ENCODE results near the gene FMNL1.

FMNL1 gene

DNA sequence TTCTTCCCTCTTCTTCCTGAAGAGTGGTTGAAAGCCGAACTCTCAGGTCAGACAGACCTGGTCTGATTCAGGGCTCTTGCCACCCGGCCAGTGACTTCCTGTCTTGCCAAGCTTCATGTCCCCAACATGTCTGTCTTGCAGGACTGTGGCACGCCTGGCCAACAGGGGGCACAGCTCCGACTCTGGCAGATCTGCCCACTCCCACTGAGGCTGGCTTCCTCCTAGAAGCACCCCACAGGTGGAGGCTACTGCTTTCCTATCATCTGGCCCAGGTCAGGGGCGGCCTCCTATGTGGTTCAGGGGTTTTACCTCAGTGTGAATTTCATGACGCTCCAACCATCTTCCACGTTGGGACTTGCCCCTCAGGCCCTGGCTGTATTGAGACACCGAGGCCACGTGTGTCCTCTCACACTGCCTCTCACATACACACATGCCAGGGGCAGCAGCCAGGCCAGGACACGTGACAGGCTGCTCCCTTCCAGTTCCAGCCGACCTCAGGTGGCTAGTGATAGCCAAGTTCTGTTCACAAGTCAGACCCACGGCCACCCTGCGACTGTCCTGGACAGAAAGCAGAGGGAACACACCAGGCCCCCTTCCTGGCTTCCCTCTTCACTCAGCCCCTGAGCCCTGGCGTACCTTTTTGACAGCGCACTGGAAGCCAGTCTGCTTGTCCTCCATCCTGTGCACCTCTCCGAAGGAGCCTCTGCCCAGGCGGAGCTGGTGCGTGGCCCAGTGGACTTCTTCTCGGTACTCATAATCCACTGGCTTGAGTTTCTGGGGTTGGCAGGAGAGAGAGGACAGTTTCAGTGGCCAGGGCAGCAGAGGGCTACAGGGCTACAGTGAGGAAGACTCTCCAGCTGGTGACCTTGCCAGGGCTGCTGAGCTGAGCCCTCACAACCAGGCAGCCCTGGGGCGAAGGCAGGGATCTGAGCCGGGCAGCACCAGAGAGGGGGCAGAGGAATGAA, 62.8 kb downstream of the FMNL1 start:
- DNase-seq = no peak

DNA sequence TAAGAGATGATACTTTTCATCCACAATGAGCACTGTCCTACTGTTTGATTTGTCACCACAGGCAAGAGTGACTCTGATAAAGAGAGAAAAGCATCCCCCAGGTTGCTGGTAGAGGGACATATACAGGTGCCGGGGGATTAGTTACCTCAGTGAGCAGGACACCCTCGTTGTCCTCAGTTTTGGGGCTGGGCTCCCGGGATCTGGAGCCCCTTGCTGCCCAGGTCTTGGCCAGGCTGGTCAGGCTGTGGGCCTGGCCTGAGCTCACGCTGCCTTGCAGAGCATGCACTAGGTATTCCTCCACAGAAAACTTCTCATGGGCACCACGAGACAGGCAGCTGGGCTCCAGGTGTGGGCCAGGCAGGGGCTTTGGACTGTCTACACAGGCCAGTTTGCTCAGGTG, 64.6 kb downstream of the FMNL1 start:
- DNase-seq = no peak

DNA sequence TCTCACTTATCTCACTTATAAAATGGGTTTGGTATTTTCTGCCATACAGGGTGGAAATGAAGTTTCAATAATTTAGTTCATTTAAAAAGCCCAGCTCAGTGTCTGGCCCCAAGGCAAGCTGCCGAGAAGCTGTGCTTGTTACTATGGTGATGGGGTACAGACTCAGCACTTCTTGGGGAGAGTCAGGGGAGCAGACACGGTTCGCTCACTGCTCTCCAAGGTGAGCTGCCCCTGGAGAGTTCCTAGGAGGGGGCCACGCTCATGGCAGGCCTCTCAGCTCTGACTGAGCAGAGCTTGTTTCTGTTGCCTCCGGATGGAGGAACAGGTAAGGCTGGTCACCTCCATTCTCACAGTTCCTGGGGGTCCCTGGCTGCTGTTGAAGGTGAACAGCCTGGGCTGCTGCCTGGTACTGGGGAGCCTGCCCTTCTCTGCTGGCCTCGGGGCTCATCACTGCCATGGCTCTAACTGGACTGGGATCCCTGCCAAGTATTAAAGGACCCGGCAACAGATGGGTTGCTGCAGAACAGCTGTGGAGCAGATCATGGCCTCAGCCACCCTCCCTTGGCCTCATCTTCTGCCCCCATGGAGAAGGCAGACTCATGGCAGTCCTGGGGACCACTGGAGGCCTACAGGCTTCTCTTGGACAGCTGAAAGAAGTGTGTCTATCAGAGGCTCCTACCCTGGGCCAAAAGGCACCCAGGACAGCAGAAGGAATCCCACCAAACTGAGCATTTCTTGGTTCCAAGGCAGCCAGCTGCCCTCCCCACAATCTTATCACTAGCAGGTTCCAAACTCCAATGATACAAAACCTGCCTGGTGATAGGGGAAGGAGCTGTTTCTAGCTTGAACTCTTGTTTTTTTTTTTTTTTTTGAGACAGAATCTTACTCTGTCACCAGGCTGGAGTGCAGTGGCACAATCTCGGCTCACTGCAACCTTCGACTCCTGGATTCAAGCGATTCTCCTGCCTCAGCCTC, 66.1 kb downstream of the FMNL1 start:
- peak; percentile 31 for DNase-seq

DNA sequence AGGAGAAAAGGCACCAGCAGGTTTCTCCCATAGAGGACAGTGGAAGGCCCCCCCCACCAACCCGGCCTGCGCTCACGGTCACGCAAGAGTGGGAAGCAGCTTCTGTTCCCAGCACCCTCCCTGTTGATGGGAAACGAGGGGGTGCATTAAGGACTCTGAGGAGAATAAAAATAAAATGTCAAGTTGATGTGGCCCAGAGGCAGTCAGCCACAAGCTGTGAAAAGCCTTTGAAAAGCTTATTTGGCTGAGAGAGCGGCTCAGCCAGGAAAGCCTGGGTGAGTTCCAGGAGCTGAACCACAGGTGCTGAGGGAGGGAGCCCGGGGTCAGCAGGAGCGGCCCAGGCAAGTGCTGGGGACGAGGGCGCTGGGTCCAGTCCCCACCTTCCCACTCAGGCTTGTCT, 67.1 kb downstream of the FMNL1 start:
- DNase-seq = peak; percentile 56

DNA sequence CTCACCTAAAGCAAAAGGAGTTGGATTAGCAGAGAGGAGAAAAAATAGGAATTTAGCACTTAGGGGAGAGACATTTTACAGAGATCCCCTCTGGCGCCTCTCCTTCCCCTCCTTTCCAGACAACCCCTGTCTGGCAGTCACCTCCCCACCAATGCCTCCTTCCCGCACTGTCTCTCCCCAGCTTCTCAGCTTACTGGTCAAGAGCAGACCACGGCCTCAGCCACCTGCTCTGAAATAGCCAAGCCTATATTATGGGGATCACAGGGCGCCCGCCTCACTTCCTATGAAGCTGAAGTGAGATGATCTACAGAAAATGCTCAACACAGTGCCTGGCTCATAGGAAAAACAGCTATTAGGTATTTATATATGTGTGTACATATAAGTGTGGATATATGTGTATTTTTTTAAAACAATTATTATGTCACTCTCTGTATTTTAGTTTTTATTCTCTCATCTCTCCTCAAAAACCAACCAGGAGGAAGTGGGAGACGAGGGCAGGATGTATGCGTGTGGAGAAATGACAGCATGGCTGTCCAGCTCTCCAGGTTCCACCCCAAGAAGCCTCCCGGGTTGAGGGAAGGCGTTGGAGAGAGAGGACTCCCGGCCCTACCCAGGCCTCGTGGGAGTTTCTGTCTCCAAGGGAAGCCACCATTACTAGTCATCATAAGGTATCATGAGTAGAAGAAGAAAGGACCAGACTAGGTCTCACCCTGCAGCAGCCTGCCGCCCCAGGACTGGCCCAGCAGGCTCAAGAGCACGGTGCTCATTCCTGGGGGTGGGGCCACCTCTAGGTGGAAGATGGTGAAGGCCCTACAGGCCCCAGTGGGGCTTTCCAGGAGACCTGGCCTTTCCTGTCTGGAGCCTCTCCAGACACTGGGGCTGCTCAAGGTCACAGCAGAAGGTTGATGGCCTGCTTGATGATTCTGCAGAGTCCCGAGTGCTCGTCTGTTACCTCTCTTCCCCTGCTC, 67.9 kb downstream of the FMNL1 start:
- DNase-seq = no peak

DNA sequence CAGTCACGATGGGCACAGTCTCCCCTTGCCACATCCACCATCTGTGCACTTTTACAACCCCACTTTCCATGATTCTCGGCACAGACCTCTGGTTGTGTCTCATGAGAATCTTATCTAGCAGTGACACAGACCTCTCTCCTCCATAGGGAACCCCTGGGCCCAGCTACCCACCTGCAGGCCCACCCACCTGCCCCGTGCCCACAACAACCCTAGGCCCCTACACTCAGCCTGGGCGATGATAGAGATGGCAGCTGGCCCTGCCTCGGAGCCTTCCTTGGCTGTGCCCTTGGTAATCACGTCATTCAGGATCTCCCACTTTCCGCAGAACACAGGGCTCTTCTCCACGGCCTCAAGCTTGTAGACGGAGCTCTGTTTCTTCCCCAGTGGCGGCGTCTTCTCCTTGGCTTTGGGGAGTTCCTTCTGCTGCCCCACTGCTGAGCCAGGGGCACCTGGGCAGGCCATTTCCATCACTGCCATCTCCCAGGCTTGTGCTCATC, 68.6 kb downstream of the FMNL1 start:
- no peak for DNase-seq

DNA sequence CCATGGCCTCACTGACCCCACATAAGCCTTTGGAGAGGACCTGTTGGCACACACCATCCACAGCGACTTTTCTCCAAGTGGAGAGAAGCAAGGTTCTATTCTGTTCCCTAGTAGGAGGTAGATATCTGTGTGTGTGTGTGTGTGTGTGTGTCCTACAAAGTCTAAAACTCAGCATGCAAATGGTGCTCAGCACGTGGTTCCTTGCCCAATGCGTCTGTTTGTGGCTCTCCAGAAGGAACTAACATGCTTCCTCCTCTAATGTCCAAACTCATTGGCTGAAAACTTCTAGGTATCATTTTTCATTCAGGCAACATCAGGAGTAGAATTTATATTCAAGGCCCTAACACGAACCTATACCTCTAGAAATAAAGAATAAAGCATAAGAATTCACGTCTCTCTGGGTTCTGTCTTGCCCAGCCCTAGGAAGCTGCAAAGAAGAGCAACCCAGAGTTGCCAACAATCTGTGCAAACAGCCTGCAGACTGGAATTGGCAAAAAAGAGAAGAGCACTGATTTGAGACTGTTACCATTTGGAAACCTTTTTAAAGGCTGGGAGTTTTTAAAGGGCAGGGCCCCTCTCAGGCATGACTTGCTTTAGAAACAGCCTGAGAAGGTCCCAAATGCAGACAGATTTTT, 69.6 kb downstream of the FMNL1 start:
- no peak for DNase-seq

DNA sequence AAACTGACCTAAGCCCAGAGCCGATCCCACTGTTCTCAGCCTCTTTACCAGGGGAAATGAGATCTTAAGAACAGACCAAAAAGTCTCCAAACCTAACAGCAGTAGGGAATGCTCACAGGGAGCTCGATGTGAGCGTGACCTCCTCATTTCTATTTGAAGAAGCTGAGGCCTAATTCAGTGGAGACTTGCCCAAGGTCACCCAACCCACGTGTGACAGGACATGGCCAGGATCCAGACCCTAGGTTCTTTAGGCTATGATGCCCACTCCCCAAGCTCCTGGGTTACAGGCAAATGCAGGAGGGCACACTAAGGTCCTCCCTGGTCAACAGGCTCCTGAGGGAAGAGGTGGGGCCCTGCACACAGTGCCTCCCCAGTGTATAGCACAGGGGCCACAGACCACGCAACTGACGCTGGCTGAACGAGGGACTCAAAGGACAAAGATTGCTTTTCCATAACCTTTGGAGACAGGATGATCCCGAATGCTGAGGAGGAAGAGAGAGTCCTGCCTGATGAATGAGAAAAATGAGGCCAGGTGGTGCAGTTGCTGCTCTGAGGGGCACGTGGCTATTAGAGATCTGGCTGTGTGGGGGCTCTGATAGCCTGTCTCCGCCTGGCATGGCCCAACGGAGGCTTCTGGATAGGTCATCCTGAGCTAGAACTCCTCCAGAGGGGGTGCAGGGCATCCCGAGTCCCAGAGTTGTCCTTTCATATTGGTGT, 71.2 kb downstream of the FMNL1 start:
- no peak for DNase-seq

DNA sequence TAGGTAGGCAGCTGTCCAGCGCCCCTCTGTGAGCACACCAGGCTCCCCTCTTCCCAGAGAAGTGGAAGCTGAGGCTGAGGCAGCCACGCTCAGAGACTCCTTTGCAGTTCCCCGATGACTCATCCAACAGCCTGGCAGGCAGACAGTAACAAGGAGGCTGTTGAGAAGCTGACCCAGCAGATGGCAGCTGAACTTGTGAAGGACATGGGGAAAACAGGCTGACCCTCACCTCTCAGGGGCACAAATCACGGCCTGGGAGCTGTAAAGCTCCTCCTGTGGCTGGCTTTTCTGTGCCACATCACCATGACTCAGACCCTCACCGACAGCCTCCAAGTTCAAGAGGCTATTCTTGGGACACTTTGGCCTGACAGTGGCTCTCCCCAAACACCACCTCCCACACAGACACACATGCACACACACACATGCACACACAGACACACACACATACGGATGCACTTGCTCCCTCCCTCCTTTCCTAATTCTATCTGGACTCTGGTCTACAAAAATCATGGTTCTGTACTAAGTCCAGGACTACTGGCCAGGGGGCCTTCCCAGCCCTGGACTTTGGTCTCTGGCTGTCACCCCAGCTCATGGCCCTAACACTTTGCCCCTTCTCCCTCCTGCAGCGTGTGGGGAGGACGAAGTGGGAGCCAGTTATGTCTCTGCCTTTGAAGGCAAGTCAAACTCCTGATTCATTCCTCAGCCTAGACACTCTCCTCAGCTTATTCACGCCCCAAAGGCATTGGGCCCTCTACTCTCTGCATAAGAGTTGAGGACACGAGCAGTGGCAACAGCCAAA, 71.9 kb downstream of the FMNL1 start:
- DNase-seq = no peak

DNA sequence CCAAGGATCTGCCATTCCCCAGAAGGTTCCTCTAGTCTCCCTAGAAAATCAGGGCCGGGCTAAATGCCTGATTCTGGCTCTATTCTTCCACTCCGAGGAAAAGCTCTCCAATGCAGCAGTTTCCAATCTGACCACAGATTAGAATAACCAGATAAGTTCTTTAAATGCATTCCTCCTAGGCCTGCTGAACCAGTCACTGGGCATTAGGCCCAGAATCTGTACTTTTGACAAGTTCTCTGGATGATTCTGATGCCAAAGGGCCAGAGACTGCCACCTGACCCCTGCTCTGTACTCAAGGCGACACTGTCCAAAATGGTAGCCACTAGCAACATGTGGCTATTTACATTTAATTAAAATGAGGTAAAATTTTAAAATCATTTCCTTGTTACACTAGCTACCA, 72.8 kb downstream of the FMNL1 start:
- no peak for DNase-seq

DNA sequence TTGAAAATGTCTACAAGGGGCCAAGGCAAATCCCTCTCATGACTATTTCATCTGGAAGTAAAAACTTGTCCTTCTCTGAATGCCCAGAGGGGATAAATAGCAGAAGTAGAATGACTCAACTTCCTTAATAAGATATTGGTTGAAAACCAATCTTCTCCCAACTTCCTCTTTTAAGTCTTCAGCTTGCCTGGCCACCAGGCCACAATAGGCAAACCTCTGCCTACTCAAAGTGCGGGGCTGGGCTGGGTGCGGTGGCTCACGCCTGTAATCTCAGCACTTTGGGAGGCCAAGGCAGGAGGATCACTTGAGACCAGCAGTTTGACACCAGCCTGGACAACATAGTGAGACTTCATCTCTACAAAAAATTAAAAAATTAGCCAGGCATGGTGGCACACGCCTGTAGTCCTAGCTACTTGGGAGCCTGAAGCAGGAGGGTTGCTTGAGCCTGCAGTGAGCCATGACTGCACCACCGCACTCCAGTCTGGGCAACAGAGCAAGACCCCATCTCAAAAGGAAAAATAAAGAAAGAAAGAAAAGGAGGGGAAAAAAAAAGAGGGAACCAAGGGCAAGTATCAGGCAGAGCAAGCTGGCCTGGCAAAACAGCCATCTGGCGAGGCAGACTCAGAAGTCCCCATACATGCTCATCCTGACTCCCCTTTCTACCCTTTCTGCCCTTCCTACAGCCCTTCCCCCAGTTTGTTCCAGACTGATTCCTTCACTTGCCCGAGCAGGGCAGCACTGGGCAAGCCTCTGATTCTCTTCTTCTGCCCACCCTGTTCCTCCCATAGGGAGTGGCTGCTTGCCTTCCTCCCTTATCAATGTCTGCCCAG, 74.5 kb downstream of the FMNL1 start:
- no peak for DNase-seq

DNA sequence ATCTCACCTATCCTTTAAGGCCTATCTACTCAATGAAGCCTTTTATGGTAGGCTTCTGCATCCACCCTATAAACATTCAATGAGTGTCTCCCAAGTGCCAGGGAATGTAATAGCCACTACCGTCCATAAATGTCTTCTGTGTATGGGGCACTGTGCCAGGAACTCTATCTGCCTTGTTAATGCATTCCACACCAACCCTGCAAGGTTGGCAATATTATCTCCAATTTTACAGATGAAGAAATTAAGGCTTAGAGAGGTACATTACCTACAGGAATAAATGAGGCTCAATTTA, 75.1 kb downstream of the FMNL1 start:
- no peak for DNase-seq
